NB4 (cell line): ENCODE data around the gene IL17B.

Experiments used
- CTCF ChIP-seq: IDR thresholded peaks from one replicate; pipeline ENCODE4 v1.5.1; 2012; ENCODE audit warnings: low read depth, low read length
- MAX ChIP-seq: IDR thresholded peaks from 2 replicates; pipeline ENCODE4 v1.6.1; 2011; ENCODE audit warnings: low read depth, low read length
- MYC ChIP-seq: IDR thresholded peaks from 2 replicates; pipeline ENCODE4 v1.6.1; 2011; ENCODE audit warnings: low read depth, low read length
- POLR2A ChIP-seq: IDR thresholded peaks from 2 replicates; pipeline ENCODE4 v1.6.1; 2011; ENCODE audit warnings: mild to moderate bottlenecking; ENCODE audit not compliant: insufficient read length; ENCODE audit errors: extremely low read depth

GRCh38 chr5:149353911-149354310, 25.2 kb downstream of the IL17B start:
- no peak for TF ChIP-seq CTCF
- TF ChIP-seq POLR2A = no peak
- no peak for TF ChIP-seq MAX
- TF ChIP-seq MYC = no peak
